Dermis microvascular lymphatic vessel endothelial cell (primary cell): ENCODE results near the gene ERP44. TPM values are rescaled to one million over a fixed set of nuclear protein-coding genes. Genes with fewer than 3 reads are reported as not detected.

Experiments
- DNase-seq, 2 donors: peaks; one replicate each; pipeline versions ENCODE4 v3.0.0 to v3.0.0-alpha.2; 2010; ENCODE audit warnings: low read depth in 2 of 2
- total RNA-seq: library from RNA; depleted of rRNA; stranded (reverse); fragments of >200 nt; gene quantifications from 2 replicates; pipeline ENCODE4 v1.2.1, GENCODE V29; 2014

Gene ERP44
- total RNA-seq, 1 donor from 2014 or later, result 5.6 TPM

DNA sequence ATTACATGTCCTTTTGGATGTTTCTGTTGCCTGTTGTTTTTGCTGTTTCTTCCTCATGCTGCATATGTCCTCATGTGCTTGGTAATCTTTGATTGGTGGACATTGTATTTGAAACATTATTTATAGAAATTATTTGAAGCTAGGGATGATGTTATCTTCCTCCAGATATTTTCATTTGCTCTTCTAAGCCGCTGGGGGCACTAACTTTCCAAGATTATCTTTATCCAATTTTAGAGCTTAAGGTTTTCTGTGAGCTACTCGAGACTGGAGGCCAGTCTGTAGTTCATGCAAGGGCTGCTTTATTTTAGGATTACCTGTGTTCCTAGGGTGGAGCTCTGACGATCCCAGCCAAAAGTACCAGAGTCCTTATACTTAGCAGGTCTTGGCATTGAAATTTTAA, 151.4 kb downstream of the ERP44 start:
- DNase-seq, result no peak

DNA sequence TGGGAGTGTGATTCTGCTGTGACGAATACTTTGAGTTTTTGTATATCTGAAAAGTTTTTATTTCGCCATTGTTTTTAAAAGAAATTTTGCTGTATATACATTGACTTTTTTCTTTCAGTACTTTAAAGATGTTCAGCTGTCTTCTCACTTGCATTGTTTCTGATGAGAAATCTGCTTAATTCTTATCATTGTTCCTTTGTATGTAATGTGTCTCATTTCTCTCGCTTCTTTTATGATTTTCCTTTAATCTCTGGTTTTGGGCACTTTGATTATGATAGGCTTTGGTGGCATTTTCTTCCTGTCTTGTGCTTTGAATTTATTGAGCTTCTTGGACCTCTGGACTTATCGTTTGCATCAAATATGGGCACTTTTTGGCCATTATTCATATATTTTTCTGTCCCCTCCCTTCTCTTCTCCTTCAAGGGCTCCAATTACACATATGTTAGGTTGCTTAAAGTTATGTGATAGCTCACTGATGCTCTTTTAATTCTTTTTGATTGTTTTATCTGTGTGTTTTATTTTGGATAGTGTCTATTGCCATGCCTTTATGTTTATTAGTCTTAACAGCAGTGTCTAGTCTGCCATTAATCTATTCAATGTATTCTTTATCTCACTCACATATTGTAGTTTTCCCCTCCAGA, 161.7 kb downstream of the ERP44 start:
- no peak for DNase-seq

DNA sequence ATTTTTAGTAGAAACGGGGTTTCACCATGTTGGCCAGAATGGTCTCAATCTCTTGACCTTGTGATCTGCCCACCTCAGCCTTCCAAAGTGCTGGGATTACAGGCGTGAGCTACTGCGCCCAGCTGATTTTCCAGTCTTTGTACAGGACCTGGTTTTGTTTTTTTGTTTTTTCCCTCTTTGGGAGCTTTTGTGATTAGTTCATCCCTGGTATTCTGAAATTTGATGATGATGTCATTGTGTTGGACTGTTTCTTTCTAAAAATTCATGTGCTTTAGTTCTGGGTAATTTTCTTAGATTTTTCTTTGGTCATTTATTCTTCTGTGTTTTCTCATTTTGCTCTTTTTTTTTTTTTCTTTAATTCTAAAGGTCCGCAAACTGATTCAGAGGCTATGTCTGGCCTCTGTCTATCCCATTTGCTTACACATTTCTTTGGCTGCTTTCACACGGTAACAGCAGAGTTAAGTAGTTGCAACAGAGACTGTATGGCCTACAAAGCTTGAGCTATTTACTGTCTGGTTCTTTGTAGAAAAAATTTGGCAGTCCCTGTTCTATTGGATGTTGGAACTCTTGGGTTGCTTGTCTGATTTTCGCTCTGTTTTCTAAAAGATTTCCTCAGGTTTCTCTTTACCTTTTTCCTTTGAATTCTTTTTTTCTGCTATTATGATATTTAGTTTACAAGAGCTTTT, 167.5 kb downstream of the ERP44 start:
- DNase-seq, result no peak

DNA sequence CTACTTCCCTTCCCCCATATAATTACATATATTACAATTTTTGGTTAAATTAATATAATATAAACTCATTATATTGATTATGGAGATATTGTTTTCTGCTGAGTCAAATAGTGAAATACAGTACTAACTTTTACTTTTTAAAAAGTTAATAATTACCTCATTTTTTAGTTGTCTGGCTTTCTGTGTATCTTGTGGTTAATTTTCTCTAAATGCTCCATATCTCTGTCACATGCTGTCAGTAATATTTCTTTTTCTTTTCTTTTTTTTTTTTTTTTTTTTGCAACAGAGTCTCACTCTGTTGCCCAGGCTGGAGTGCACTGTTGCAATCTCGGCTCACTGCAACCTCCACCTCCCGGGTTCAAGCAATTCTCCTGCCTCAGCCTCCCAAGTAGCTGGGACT, 169.1 kb downstream of the ERP44 start:
- DNase-seq, result no peak

Other genes starting within 250 kb of the ERP44 start
- 12.3 and 13.1 TPM in 2 replicates for gene STX17, start 192.3 kb downstream of the ERP44 start, total RNA-seq
- gene INVS, start 243 bp upstream of the ERP44 start, total RNA-seq, result 20.4 and 22.5 TPM in 2 replicates